ENCODE data around the gene GPATCH4. TPM values are rescaled to one million over a fixed set of nuclear protein-coding genes. Genes with fewer than 3 reads are reported as not detected.

The GPATCH4 gene
- total RNA-seq, 1 donor from 2014 or later, result 26.2 TPM

DNA sequence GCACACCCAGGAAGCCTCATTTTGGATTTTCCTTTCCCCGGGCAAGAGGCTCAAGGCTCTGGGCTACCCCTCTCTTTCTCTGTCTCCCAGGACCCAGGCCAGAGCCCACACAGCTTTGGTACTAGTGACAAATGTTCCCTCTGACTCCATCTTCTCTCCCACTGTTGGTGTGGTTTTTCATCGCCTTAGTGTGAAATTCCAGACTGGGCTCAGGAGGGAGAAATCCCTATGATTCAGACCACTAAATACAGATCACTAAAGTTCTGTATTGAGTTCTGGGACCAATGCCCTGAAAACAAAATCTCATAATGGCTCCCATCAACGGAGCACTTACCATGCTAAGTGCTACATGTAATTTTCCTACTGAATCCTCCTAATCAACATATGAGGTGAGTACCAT, 55.0 kb downstream of the GPATCH4 start:
- peak overlapping the region; percentile 18 for H3K27ac Mint-ChIP-seq
- no peaks in the 10 kb centered on the region for H3K9me3 Mint-ChIP-seq (ENCODE audit: low read depth)
- TF ChIP-seq, protein P1, sequence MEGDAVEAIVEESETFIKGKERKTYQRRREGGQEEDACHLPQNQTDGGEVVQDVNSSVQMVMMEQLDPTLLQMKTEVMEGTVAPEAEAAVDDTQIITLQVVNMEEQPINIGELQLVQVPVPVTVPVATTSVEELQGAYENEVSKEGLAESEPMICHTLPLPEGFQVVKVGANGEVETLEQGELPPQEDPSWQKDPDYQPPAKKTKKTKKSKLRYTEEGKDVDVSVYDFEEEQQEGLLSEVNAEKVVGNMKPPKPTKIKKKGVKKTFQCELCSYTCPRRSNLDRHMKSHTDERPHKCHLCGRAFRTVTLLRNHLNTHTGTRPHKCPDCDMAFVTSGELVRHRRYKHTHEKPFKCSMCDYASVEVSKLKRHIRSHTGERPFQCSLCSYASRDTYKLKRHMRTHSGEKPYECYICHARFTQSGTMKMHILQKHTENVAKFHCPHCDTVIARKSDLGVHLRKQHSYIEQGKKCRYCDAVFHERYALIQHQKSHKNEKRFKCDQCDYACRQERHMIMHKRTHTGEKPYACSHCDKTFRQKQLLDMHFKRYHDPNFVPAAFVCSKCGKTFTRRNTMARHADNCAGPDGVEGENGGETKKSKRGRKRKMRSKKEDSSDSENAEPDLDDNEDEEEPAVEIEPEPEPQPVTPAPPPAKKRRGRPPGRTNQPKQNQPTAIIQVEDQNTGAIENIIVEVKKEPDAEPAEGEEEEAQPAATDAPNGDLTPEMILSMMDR (IDR thresholded peaks at IDR 0.05; ENCODE audit: unreplicated experiment), result no peak
- H3K4me3 Mint-ChIP-seq (ENCODE audit: low read depth), result no peak overlapping the region
- no peak for DNase-seq (ENCODE audit: low spot score, unreplicated experiment)
- H3K36me3 Mint-ChIP-seq (ENCODE audit: insufficient read depth), result peaks cover 2% of the 10 kb centered on the region
- H3K4me1 Mint-ChIP-seq (ENCODE audit: low read depth), result peaks cover 2% of the 10 kb centered on the region
- H3K27me3 Mint-ChIP-seq, result no peaks in the 10 kb centered on the region

DNA sequence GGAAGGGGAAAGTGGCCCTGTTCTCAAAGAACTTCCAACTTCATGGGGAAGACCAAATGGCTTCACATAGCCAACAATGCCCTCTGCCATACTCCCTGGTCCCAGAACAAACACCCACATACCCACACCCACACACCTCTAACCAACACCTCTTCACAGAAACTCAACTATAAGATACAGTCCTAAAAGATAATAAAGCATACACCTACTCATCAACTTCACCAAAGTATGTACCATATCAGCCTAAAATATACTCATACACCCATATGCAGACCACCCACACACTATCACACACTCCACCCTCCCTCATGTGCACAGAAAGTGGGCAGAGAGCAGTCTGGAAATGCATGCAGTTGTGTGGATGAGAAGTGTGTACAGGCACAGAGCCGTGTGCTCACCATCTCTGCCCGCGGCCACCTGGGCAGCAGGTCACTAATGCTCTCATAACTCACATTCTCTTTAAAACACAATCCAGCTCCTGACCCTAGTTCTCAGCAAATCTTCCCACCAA, 56.6 kb downstream of the GPATCH4 start:
- Mint-ChIP-seq H3K27me3 (no peaks in the 10 kb centered on the region), H3K27ac (no peak overlapping the region), H3K9me3 (ENCODE audit: low read depth) (no peaks in the 10 kb centered on the region), H3K36me3 (ENCODE audit: insufficient read depth) (peaks cover 2% of the 10 kb centered on the region), H3K4me1 (ENCODE audit: low read depth) (peaks cover 2% of the 10 kb centered on the region), H3K4me3 (ENCODE audit: low read depth) (no peak overlapping the region)
- DNase-seq (ENCODE audit: low spot score, unreplicated experiment), result no peak
- TF ChIP-seq, protein P1 (IDR thresholded peaks at IDR 0.05; ENCODE audit: unreplicated experiment), result no peak

Other genes with a start within 250 kb of the GPATCH4 start
- 0.36 and 0.71 TPM in 2 replicates for gene RHBG, start 232.3 kb downstream of the GPATCH4 start, total RNA-seq
- gene MEF2D, start 100.7 kb downstream of the GPATCH4 start, total RNA-seq, result 20.2 and 26.6 TPM in 2 replicates
- 29.6 and 32.4 TPM in 2 replicates for gene IQGAP3, start 28.9 kb downstream of the GPATCH4 start, total RNA-seq
- gene TTC24, start 21.8 kb downstream of the GPATCH4 start, total RNA-seq, result not detected in 2 replicates
- 108 and 115 TPM in 2 replicates for gene NAXE, start 9.7 kb downstream of the GPATCH4 start, total RNA-seq
- gene HAPLN2, start 17.9 kb upstream of the GPATCH4 start, total RNA-seq, result 0.38 and 0.93 TPM in 2 replicates
- not detected in 2 replicates for gene BCAN, start 40.6 kb upstream of the GPATCH4 start, total RNA-seq
- gene NES, start 75.9 kb upstream of the GPATCH4 start, total RNA-seq, result 33.9 and 39.2 TPM in 2 replicates
- 70.4 and 125 TPM in 2 replicates for gene CRABP2, start 104.1 kb upstream of the GPATCH4 start, total RNA-seq
- 40.0 and 42.4 TPM in 2 replicates for gene METTL25B, start 127.0 kb upstream of the GPATCH4 start, total RNA-seq
- 36.9 and 38.9 TPM in 2 replicates for gene ISG20L2, start 127.3 kb upstream of the GPATCH4 start, total RNA-seq
- gene MRPL24, start 139.6 kb upstream of the GPATCH4 start, total RNA-seq, result 35.9 and 43.2 TPM in 2 replicates
- gene HDGF, start 150.2 kb upstream of the GPATCH4 start, total RNA-seq, result 280 and 288 TPM in 2 replicates
- 93.2 TPM in 2 replicates for gene PRCC, start 166.1 kb upstream of the GPATCH4 start, total RNA-seq
- gene SH2D2A, start 215.4 kb upstream of the GPATCH4 start, total RNA-seq, result not detected in 2 replicates